Measurements from ENCODE around the gene GNAT2. TPM values are rescaled to one million over a fixed set of nuclear protein-coding genes. Genes with fewer than 3 reads are reported as not detected.

The GNAT2 gene
- 0.09 TPM in 1 of 2 replicates, not detected in the other for total RNA-seq

GRCh38 chr1:109619576-109620400 is at the start of gene GNAT2, which contains the start of gene AMPD2:
TSS of gene GNAT2 (minus strand) at chr1:109619616. CDS start at chr1:109612870, 6,746 bp downstream.
TSS of gene AMPD2 (plus strand) at chr1:109619837. CDS start at chr1:109621176, 1,339 bp downstream.

DNA sequence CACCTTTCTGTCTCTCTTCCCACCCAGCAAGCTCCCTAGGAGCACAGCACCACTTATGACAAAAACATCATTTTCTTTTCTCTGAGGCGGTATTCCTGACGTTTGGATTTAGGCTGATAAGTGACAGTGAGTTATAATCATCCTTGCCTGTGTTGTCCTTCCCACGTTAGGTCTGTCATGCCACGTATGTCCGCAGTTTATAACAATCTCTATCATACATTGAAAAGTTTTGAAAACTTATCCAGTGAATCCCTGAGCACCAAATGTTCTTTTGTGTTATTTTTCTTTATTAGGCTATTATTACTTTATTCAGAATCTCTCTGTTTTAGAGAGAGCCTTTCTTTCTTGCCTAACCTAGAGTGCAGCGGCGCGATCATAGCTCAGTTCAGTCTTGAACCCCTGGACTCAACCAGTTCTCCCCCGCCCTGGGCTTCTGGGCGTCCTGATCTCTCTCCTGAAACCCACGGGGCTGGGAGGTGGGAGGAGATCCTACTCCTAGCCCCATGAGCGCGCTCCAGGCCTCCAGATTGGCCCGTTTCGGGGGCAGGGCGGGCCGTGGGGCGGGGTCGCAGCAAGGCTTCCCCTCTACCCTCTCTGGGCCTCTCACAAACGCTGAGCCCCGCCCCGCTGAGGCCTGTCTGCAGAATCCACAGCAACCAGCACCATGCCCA is 48.2 kb upstream of the GNAT2 start, which contains the start of gene GSTM2:
TSS of gene GSTM2 (plus strand) at position 606 of the 671 bp plus-strand sequence. CDS start at position 665, 59 bp downstream.

DNA sequence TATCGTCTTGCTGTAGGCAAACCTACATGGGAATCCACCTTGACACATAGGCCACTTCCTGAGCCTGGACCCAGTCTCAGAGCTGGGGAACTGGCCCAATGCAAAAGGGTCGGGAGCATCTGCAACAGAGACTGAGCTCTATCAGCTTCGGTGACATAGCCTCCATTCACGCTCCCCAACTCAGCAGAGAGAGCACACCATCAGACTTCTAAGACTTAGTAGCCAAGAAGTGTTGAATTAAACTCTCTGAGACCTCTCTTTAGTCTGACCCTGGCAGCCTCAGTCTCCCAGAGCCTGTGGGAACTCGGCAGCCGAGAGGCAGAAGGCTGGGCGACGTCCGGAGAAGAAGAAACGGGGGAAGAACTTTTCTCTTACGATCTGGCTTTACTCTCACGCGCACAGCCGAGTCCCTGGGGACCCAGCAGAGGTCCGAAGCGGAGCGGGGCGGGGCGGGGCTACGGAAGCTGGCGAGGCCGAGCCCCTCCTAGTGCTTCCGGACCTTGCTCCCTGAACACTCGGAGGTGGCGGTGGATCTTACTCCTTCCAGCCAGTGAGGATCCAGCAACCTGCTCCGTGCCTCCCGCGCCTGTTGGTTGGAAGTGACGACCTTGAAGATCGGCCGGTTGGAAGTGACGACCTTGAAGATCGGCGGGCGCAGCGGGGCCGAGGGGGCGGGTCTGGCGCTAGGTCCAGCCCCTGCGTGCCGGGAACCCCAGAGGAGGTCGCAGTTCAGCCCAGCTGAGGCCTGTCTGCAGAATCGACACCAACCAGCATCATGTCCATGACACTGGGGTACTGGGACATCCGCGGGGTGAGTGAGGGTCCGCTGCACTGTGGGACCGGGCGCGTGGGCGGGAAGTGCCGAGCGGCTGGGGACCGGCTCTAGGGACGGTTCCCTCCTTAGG is 36.5 kb upstream of the GNAT2 start, which contains the start of gene GSTM4:
TSS of gene GSTM4 (plus strand) at position 485 of the 905 bp plus-strand sequence. CDS start at position 776, 291 bp downstream.

Other genes starting within 250 kb of the GNAT2 start
- 27.0 and 44.0 TPM in 2 replicates for gene SORT1, start 221.7 kb downstream of the GNAT2 start, total RNA-seq
- 53.2 and 54.2 TPM in 2 replicates for gene PSMA5, start 193.2 kb downstream of the GNAT2 start, total RNA-seq
- under 0.01 TPM in 1 of 2 replicates, not detected in the other for gene SYPL2, start 153.1 kb downstream of the GNAT2 start, total RNA-seq
- gene ATXN7L2, start 135.7 kb downstream of the GNAT2 start, total RNA-seq: 1.2 and 1.9 TPM in 2 replicates
- 5.9 and 6.0 TPM in 2 replicates for gene CYB561D1, start 125.5 kb downstream of the GNAT2 start, total RNA-seq
- 1.0 and 2.1 TPM in 2 replicates for gene AMIGO1, start 109.9 kb downstream of the GNAT2 start, total RNA-seq
- gene GPR61, start 79.7 kb downstream of the GNAT2 start, total RNA-seq: 0.59 TPM in 1 of 2 replicates, not detected in the other
- gene GNAI3, start 71.0 kb downstream of the GNAT2 start, total RNA-seq: 18.4 and 22.9 TPM in 2 replicates
- 83.7 and 116 TPM in 2 replicates for gene AMPD2, start 221 bp upstream of the GNAT2 start, total RNA-seq
- gene GSTM4, start 36.5 kb upstream of the GNAT2 start, total RNA-seq: 5.8 and 13.7 TPM in 2 replicates
- gene GSTM2, start 48.4 kb upstream of the GNAT2 start, total RNA-seq: 18.1 and 20.8 TPM in 2 replicates
- 0.51 and 9.8 TPM in 2 replicates for gene GSTM1, start 68.2 kb upstream of the GNAT2 start, total RNA-seq
- gene GSTM5, start 92.6 kb upstream of the GNAT2 start, total RNA-seq: 1.8 and 2.3 TPM in 2 replicates
- 24.3 and 138 TPM in 2 replicates for gene GSTM3, start 121.4 kb upstream of the GNAT2 start, total RNA-seq
- not detected in 2 replicates for gene EPS8L3, start 144.3 kb upstream of the GNAT2 start, total RNA-seq